ENCODE data around the gene MBTPS1.

MBTPS1 gene

DNA sequence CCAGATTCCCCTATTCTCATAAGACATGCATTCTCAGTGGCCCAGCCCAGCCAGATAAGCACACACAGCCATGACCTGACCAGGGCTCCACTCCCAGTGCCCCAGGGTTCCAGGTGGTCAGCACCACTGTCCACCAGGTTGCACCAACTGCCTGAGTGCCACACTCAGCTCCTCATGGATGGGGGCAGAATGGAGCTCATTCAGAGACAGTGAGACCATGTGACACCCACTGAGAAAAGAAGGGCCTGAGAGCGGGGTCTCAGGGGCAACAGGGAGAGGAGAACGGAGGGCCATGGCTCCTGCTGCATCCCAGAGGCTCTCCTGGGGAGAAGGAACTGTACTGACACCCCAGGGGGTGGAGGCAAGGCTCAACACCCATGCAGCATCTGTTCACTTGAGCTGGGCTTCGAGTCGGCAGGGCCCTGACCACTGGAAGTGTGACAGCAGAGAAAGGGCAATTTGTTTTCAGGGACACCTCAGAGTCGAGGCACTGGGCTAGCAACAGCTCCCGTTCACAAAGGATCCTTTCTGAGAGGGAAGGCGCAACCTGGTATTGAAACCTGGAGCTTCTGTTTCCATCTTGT, 55.4 kb downstream of the MBTPS1 start:
- Histone ChIP-seq H3K36me3 (ENCODE audit: insufficient read depth, low read length) (peaks cover 96% of the 10 kb centered on the region), H4K20me1 (ENCODE audit: insufficient read depth, low read length) (no peaks in the 10 kb centered on the region), H2AFZ (ENCODE audit: low read length) (no peak overlapping the region), H3K79me2 (ENCODE audit: insufficient read depth, low read length) (no peaks in the 10 kb centered on the region), H3K9ac (ENCODE audit: low read length) (no peak overlapping the region), H3K9me3 (ENCODE audit: low read length) (no peaks in the 10 kb centered on the region), H3K27me3 (ENCODE audit: insufficient read depth, low read length) (no peaks in the 10 kb centered on the region), H3K27ac (ENCODE audit: low read depth, low read length, poor library complexity, severe bottlenecking) (no peak overlapping the region), H3F3A (ENCODE audit: insufficient read depth, low read length) (no peaks in the 10 kb centered on the region; the same call in 1 of the 2 replicates), H3K9me2 (ENCODE audit: low read depth, low read length) (no peaks in the 10 kb centered on the region), H3K4me1 (ENCODE audit: insufficient read depth, low read length, severe bottlenecking) (no peaks in the 10 kb centered on the region), H3K4me3 (ENCODE audit: low read depth, low read length, poor library complexity, severe bottlenecking) (no peak overlapping the region), H3K4me2 (ENCODE audit: low read length) (no peak overlapping the region)
- TF ChIP-seq EZH2 (IDR thresholded peaks at IDR 0.05; ENCODE audit: borderline replicate concordance, low read length), result no peak
- no peak for TF ChIP-seq CTCF (IDR thresholded peaks at IDR 0.05; ENCODE audit: low read length)

DNA sequence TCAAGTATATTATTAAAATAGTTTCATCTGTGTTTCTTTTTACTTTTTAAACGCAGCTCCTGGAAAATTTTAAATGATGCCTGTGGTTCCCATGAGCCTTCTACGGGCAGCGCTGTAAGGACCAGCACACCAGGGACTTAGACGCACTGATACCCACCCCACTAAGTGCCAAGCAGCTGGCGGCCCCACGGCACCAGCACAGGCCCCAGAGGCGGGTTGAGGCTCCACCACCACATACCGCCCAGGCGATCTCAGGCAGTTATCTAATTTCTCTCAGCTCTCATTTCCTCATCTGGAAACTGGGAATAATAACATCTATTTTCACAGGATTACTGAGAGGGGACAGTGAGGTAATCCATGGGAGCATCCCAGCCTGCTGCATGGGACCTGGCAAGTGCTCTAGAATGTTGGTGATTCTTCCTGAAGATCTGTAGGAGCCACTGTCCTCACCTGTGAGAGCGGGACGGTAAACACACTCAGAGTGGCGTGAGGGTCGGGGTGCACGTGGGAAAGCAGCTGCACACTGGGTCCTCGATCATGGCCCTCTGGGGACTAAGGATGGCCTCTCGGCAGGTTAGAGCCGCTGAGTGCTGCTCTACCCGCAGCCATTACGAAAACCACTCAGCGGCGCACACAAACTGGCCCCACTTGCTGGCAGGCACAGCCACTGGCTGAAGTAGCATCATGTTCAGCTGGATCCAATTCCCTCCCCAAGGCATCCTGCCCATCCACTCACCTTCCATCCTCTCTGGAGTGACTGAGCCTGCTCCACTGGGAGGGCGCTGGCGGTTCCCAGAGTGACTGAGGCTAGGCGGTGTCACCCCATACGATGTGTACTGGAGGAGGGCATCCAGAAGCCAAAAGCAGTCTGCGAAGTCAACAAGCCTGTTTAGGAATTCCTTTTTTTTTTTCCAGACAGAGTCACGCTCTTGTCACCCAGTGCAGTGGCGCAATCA, 56.5 kb downstream of the MBTPS1 start:
- Histone ChIP-seq H3K4me1 (ENCODE audit: insufficient read depth, low read length, severe bottlenecking) (no peaks in the 10 kb centered on the region), H4K20me1 (ENCODE audit: insufficient read depth, low read length) (no peaks in the 10 kb centered on the region), H3F3A (ENCODE audit: insufficient read depth, low read length) (no peaks in the 10 kb centered on the region), H3K27me3 (ENCODE audit: insufficient read depth, low read length) (no peaks in the 10 kb centered on the region), H3K9me2 (ENCODE audit: low read depth, low read length) (no peaks in the 10 kb centered on the region), H3K36me3 (ENCODE audit: insufficient read depth, low read length) (peaks cover 96% of the 10 kb centered on the region), H3K79me2 (ENCODE audit: insufficient read depth, low read length) (no peaks in the 10 kb centered on the region), H3K4me3 (ENCODE audit: low read depth, low read length, poor library complexity, severe bottlenecking) (no peak overlapping the region), H3K4me2 (ENCODE audit: low read length) (no peak overlapping the region), H3K9me3 (ENCODE audit: low read length) (no peaks in the 10 kb centered on the region), H2AFZ (ENCODE audit: low read length) (no peak overlapping the region), H3K9ac (ENCODE audit: low read length) (no peak overlapping the region), H3K27ac (ENCODE audit: low read depth, low read length, poor library complexity, severe bottlenecking) (no peak overlapping the region)
- TF ChIP-seq EZH2 (IDR thresholded peaks at IDR 0.05; ENCODE audit: borderline replicate concordance, low read length) (no peak), CTCF (IDR thresholded peaks at IDR 0.05; ENCODE audit: low read length) (no peak)

DNA sequence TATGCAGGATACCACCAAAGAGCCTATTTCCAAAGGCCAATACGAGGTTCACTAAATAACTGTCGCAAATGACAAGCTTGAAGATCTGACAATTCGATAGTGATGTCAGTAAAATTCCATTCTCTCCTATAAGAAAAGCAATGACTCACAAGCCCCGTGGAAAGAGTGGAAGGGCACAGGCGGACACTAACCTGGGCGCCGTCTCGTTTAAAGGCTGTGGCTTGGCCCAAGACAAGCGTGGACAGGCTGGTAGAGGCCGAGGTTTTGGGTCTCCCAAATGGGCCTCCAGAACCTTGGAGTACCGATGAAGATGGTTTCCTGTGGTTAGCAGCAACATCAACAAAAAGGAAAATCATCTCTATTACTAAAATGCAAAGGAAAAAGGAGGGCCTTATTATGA, 57.6 kb downstream of the MBTPS1 start:
- TF ChIP-seq CTCF (IDR thresholded peaks at IDR 0.05; ENCODE audit: low read length) (no peak), EZH2 (IDR thresholded peaks at IDR 0.05; ENCODE audit: borderline replicate concordance, low read length) (no peak)

More for the DNA sequence above, 57.6 kb downstream of the MBTPS1 start:
- Histone ChIP-seq H3K79me2 (ENCODE audit: insufficient read depth, low read length) (no peaks in the 10 kb centered on the region), H3K27ac (ENCODE audit: low read depth, low read length, poor library complexity, severe bottlenecking) (no peak overlapping the region), H3K9ac (ENCODE audit: low read length) (no peak overlapping the region), H4K20me1 (ENCODE audit: insufficient read depth, low read length) (no peaks in the 10 kb centered on the region), H3K4me3 (ENCODE audit: low read depth, low read length, poor library complexity, severe bottlenecking) (no peak overlapping the region), H3K4me1 (ENCODE audit: insufficient read depth, low read length, severe bottlenecking) (no peaks in the 10 kb centered on the region), H3K9me3 (ENCODE audit: low read length) (no peaks in the 10 kb centered on the region), H3K36me3 (ENCODE audit: insufficient read depth, low read length) (peaks cover 97% of the 10 kb centered on the region), H3K4me2 (ENCODE audit: low read length) (no peak overlapping the region), H2AFZ (ENCODE audit: low read length) (no peak overlapping the region), H3F3A (ENCODE audit: insufficient read depth, low read length) (no peaks in the 10 kb centered on the region), H3K27me3 (ENCODE audit: insufficient read depth, low read length) (no peaks in the 10 kb centered on the region), H3K9me2 (ENCODE audit: low read depth, low read length) (no peaks in the 10 kb centered on the region)

Measured in OCI-LY1 (cell line).